Coronary artery (tissue), 2 donors: ENCODE results near the gene MFSD2A.
"Not testable (repeated sequence)": the region's sequence is repeated elsewhere in the genome, so short reads cannot be mapped to it uniquely, and the experiment has no call there.

Source experiments
- DNase-seq: peaks from one replicate; pipeline ENCODE4 v3.0.0-alpha.2; 2017; ENCODE audit warnings: low spot score
- H3K27ac ChIP-seq, 2 donors: fragments of 200-600 bp; sonication (generic); one replicate each; pipeline ENCODE4 v1.5.1; 2016 to 2019
- H3K4me3 ChIP-seq: fragments of 200-600 bp; sonication (generic); 2 replicates; pipeline ENCODE4 v1.5.1; 2016; ENCODE audit warnings: mild to moderate bottlenecking, moderate library complexity
- TF ChIP-seq, protein P1 (sequence below): fragments of 200-600 bp; sonication (generic); IDR thresholded peaks from one replicate; pipeline ENCODE4 v1.5.1; 2019; ENCODE audit warnings: antibody characterized with exemption

The MFSD2A gene

DNA sequence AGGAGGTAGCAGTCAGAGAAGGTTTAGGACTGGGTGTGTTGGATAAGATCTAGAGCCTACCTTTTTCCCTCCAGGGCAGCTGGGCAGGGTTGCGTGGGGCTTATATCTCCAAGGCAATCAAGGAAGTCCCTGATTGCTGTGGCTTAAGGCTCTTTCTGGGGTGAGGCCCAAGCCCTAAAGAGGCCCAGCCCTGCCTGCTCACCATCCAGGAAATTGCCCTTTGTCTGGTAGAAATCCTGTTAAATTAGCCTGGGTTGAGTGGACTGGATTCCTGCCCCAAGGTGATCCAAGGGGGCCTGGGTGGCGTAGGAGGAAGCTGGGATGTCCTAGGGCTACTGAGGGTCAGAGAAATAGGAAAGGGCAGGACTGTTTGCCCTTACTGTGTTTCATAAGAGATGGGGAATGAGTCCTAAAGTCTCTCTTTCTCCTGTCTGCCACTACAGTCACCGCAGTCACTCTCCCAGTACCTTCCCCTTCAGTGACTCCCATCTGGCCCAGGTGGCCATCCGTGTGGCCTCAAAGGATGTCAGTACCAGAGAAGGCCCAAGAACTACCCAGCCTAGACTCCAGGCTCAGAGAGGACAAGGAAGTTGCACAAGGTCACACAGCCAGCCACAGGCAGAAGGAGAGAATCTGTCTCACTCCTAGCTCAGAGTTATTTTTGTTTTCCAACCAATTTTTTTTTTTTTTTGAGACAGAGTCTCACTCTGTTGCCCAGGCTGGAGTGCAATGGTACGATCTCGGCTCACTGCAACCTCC, 25.8 kb downstream of the MFSD2A start:
- Histone ChIP-seq H3K27ac (no peak overlapping the region), H3K4me3 (no peak overlapping the region)
- TF ChIP-seq, protein P1, sequence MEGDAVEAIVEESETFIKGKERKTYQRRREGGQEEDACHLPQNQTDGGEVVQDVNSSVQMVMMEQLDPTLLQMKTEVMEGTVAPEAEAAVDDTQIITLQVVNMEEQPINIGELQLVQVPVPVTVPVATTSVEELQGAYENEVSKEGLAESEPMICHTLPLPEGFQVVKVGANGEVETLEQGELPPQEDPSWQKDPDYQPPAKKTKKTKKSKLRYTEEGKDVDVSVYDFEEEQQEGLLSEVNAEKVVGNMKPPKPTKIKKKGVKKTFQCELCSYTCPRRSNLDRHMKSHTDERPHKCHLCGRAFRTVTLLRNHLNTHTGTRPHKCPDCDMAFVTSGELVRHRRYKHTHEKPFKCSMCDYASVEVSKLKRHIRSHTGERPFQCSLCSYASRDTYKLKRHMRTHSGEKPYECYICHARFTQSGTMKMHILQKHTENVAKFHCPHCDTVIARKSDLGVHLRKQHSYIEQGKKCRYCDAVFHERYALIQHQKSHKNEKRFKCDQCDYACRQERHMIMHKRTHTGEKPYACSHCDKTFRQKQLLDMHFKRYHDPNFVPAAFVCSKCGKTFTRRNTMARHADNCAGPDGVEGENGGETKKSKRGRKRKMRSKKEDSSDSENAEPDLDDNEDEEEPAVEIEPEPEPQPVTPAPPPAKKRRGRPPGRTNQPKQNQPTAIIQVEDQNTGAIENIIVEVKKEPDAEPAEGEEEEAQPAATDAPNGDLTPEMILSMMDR = no peak
- no peak for DNase-seq

DNA sequence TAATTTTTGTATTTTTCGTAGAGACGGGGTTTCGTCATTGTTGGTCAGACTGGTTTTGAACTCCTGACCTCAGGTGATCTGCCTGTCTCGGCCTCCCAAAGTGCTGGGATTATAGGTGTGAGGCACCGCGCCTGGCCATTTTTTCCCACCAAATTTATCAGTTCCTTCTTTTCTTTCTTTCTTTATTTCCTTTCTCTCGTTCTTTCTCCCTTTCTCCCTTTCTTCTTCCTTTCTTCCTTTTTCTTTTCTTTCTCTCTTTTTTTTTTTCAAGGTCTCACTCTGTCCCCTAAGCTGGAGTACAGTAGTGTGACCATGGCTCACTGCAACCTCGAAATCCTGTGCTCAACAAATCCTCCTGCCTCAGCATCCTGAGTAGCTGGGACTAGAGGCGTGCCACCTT, 26.4 kb downstream of the MFSD2A start:
- TF ChIP-seq, protein P1 = no peak
- DNase-seq = no peak
- Histone ChIP-seq H3K27ac (no peak overlapping the region), H3K4me3 (no peak overlapping the region)

DNA sequence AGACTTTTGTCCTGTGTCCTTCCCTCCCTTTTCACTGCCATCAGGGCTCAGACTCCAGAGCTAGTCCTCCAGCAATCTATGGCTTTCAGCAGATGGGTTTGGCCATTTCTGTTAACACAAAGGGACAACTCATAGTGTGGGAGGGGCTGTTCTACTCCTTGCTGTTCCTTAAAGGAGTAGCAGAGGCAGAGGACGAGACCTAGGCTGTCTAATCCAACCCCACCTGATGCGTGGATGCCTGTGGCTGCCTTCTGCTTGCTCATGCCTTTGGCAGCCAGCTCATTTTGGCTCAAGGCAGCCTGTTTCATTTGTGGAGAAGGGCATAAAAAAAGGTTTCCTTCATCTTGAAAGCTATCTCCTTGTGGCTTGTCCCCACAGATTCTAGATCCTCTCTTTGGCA, 27.0 kb downstream of the MFSD2A start:
- TF ChIP-seq, protein P1 = no peak
- Histone ChIP-seq H3K27ac (no peak overlapping the region), H3K4me3 (no peak overlapping the region)
- DNase-seq = no peak

DNA sequence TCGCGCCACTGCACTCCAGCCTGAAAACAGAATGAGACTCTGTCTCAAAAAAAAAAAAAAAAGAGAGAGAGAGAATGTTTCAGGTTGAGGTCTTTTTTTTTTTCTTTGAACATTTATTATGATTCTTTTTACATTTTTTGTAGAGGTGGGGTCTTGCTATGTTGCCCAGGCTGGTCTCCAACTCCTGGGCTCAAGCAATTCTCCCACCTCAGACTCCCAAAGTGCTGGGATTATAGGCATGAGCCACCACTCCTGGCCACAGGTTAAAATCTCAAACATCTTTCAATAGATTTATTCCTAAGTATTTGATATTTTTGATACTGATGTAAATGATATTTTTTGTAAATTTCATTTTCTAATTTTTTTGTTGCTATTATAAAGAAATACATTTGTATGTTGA, 29.5 kb downstream of the MFSD2A start:
- not testable (repeated sequence) for H3K4me3 ChIP-seq, DNase-seq, H3K27ac ChIP-seq

DNA sequence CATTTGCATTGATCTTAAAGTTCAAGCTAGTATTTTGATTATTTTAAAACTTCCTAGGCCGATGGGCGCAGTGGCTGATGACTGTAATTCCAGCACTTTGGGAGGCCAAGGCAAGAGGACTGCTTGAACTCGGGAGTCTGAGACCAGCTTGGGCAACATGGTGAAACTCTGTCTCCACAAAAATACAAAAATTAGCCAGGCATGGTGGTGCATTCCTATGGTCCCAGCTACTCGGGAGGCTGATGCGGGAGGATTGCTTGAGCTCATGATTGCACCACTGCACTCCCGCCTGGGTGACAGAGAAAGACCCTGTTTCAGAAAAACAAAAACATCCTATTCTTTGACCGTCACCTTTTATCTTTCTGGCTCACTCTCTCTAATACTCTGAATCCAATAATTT, 30.0 kb downstream of the MFSD2A start:
- Histone ChIP-seq H3K27ac (no peak overlapping the region), H3K4me3 (no peak overlapping the region)
- TF ChIP-seq, protein P1 = no peak
- no peak for DNase-seq

DNA sequence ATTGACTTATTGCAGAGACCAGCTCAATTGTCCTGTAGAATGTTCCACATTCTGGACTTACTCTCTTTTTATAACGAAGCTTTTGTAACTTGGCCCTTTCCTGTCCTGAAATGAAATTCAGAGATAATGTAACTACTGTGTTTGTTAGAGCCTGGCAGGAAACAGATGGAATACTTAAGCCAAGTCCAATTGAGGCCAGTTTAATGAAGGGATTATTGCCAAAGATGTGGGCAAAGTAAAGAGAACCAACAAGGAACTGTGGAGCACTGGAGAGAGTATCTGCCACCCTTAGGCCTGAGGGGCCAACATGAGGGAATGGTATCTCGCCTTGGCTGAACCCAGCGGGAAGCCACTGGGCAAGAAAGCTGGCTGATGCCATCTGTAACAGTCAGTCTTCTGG, 32.9 kb downstream of the MFSD2A start:
- H3K27ac ChIP-seq = no peak overlapping the region
- TF ChIP-seq, protein P1 = no peak
- DNase-seq = no peak

DNA sequence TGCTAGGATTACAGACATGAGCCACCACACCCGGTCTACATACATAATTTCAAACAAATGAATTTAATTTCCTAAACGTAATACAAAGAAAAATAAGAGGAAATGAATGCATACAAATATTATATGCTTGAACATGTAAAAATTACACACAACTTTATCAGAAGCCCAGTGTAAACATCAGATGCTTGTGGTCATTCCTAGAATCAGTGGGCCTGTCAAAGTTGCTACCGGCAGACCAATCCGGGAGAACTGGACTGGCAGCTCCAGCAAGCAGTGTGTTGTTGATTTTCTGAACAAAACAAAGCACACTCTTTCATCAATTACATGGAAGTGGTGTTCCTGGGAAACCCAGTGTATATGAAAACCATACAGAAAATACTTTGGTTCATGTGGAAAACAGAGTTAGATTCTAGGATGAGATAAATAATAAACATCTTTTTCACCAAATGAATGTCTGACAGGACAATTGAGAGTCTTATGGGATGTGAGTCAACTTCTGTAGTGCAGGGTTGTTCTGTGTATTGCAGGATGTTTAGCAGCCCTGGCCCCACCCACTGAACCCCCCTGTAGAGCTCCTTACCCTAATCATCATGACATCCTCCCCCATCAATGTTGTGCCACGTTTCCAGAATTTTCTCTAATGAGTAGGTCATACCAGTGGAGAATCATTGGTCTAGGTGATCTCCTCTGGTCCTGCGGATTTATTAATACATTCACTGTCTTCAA, 33.8 kb downstream of the MFSD2A start:
- H3K4me3 ChIP-seq = no peak overlapping the region
- TF ChIP-seq, protein P1 = no peak
- H3K27ac ChIP-seq = no peak overlapping the region
- DNase-seq = no peak

More for the DNA sequence above, 32.9 kb downstream of the MFSD2A start:
- no peak overlapping the region for H3K4me3 ChIP-seq
